Tibial artery (tissue), 4 donors: ENCODE measurements around the gene CDH4.

ENCODE experiments used
- DNase-seq, 2 donors: peaks; one replicate each; pipeline ENCODE4 v3.0.0-alpha.2; 2019
- H3K27ac ChIP-seq, 2 donors: fragments of 200-600 bp; sonication (generic) in 1 of 2; 1 replicate in 1 of 2; 2 replicates in 1 of 2; pipeline ENCODE4 v1.5.1; 2018 to 2019; ENCODE audit warnings: mild to moderate bottlenecking in 1 of 2
- H3K27me3 ChIP-seq, 2 donors: fragments of 200-600 bp; sonication (generic) in 1 of 2; one replicate each; pipeline versions ENCODE4 v1.5.1 to v1.6.0; 2016 to 2019
- H3K36me3 ChIP-seq, 3 donors: fragments of 200-600 bp; sonication (generic) in 2 of 3; one replicate each; pipeline ENCODE4 v1.5.1; 2016 to 2019; ENCODE audit warnings: mild to moderate bottlenecking in 2 of 3
- H3K4me1 ChIP-seq, 4 donors: fragments of 200-600 bp; sonication (generic) in 2 of 4; 1 replicate in 3 of 4; 2 replicates in 1 of 4; pipeline ENCODE4 v1.5.1; 2016 to 2019
- H3K4me3 ChIP-seq, 2 donors: fragments of 200-600 bp; sonication (generic) in 1 of 2; 1 replicate in 1 of 2; 2 replicates in 1 of 2; pipeline ENCODE4 v1.5.1; 2018 to 2019; ENCODE audit warnings: mild to moderate bottlenecking in 2 of 2
- H3K9me3 ChIP-seq, 3 donors: fragments of 200-600 bp; sonication (generic) in 1 of 3; one replicate each; pipeline ENCODE4 v1.5.1; 2016 to 2019
- CTCF ChIP-seq, 2 experiments: fragments of 200-600 bp in 1 of 2; fragments of 450-650 bp in 1 of 2; IDR thresholded peaks; one replicate each; pipeline ENCODE4 v1.5.1; 2017 to 2019; ENCODE audit warnings: antibody characterized with exemption in 2 of 2, mild to moderate bottlenecking in 1 of 2, moderate library complexity in 1 of 2
- intact Hi-C: fragments of 100-400 bp; cut with DNase I; formaldehyde crosslinking; loops from one replicate; pipeline ENCODE4 v1.15.0; 2023; ENCODE audit warnings: low total_unique reads

Gene CDH4

DNA sequence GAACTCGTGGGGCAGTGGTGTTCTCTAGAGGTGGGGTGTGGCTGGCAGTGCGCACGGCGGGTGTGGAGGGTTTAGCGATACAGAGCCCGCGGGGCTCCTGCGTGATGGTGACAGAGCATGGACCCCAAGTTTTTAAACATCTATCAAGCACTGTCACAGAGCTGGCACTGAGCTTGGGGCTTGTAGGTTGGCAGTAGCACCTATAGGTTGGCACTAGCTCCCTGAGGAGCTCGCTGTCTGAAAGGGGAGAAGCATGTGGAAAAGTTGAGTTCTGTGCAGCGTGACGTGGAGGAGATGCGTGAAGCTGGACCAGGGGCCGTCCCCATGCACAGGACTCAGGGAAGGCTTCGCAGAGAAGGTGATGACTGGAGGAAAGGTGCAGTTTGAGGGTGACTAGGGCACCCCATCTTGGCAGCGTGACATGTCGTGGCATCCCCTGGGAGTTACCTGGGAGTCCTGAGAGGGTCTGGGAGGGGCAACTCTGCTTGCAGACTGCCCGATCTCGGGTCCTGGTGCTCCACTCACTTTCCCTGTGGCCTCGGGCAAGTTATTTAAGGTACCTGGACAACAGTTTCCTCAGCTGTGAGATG lies 122.0 kb downstream of the CDH4 start:
- Histone ChIP-seq H3K4me3 (no peak overlapping the region), H3K27me3 (peaks cover 0 to 7% of the 10 kb centered on the region in 2 donors), H3K36me3 (no peaks in the 10 kb centered on the region), H3K27ac (no peak overlapping the region), H3K4me1 (no peaks in the 10 kb centered on the region), H3K9me3 (no peaks in the 10 kb centered on the region)
- TF ChIP-seq CTCF (IDR thresholded peaks at IDR 0.05): no peak
- DNase-seq: no peak
- intact Hi-C loops: no loop called here

- no peak for DNase-seq
- TF ChIP-seq CTCF (IDR thresholded peaks at IDR 0.05): no peak
- H3K27me3 ChIP-seq: no peaks in the 10 kb centered on the region
- no peaks in the 10 kb centered on the region for H3K36me3 ChIP-seq
- no peak overlapping the region for H3K27ac ChIP-seq
- intact Hi-C loops: no loop called here
- H3K4me3 ChIP-seq: no peak overlapping the region
- H3K9me3 ChIP-seq: no peaks in the 10 kb centered on the region
- no peaks in the 10 kb centered on the region for H3K4me1 ChIP-seq
Observed at GRCh38 chr20:61376541-61377240, 124.6 kb downstream of the CDH4 start.

DNA sequence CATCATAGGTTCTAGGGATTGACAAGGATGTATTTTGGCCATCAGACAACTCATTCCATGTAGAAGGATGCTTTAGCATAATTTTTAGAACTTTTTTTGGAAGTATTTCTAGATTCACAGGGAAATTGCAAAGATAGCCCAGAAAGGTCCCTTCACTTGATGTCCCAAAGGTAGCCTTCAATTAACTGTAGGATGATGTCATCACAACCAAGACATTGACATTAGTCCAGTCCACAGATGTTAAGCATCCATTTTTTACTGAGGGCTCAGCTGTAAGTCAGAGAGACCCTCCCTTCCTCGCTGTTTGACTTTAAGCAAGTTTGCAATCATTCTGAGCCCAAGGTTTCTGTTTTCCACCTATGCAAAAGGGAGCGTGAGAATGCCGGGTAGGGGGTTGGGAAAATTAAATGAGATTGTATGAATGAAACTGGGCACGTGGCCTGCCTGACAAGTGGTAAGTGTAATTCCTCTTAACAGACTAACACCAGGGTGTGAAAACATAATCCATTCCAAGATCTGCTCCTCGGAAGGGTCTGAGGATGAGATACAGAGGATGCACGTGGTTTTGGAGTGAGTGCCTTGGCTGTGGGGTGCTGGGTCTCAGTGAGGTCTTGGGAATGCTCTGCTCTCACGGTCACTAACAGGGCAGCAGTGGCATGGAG lies 126.8 kb downstream of the CDH4 start:
- no peak for DNase-seq
- no peak overlapping the region for H3K4me3 ChIP-seq
- no peaks in the 10 kb centered on the region for H3K27me3 ChIP-seq
- no peaks in the 10 kb centered on the region for H3K4me1 ChIP-seq
- H3K36me3 ChIP-seq: no peaks in the 10 kb centered on the region
- no peak overlapping the region for H3K27ac ChIP-seq
- no peak for TF ChIP-seq CTCF (IDR thresholded peaks at IDR 0.05)
- intact Hi-C loops: no loop called here
- peaks cover 0 to 5% (median 0%) of the 10 kb centered on the region in 3 donors for H3K9me3 ChIP-seq

DNA sequence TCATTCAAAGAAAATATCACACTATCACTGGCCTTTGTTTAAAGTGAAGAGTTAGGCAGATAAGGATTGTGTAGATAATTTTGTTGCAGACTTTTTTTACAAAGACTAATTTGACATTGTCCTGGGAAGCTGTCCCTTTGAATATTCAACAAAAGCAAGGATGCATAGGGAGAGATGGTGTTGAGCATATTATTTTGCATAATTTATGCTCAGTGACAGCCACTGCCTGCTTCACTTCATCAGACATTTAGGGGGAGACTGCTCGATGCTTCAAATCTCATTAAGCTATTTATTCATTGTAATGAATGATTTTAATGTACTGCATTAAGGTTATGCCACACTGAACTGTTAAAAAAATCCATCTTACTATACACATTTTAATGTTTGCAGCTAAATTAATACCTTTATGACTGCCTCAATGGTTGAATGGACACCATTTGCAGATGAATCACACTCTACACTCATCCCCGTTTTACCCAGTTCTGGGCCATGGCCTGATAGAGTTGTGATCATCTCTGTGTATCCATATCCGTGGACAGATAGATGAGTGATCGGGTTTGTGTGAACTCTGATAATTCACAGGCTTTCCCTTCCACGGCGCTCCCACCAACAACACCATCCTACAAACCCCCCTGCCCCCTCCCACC lies 128.0 kb downstream of the CDH4 start:
- no peak for DNase-seq
- no peak for TF ChIP-seq CTCF (IDR thresholded peaks at IDR 0.05)
- Histone ChIP-seq H3K36me3 (no peaks in the 10 kb centered on the region), H3K9me3 (peaks cover 0 to 8% (median 0%) of the 10 kb centered on the region in 3 donors), H3K27ac (no peak overlapping the region), H3K4me3 (no peak overlapping the region), H3K4me1 (no peaks in the 10 kb centered on the region), H3K27me3 (no peaks in the 10 kb centered on the region)
- intact Hi-C loops: no loop called here

DNA sequence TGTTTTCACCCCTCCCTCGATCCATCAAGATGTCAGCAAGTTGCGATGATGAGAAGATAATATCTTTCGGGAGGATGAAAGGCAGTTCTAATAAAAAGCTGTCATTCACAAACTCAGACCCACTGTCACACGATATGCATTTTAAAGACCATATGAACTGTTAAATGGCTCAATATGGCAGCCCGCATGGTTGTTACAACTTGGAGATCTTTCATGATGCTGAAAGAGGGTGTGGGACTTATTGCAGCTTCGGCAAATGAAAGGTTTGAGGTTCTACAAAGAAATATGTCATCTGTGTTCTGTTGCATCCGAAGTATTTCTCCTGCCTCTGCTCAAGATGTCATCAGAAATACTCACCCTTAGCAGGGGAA lies 128.5 kb downstream of the CDH4 start:
- peaks cover 0 to 9% (median 0%) of the 10 kb centered on the region in 3 donors for H3K9me3 ChIP-seq
- TF ChIP-seq CTCF (IDR thresholded peaks at IDR 0.05): no peak
- no peaks in the 10 kb centered on the region for H3K4me1 ChIP-seq
- no peak overlapping the region for H3K4me3 ChIP-seq
- intact Hi-C loops: no loop called here
- H3K36me3 ChIP-seq: no peaks in the 10 kb centered on the region
- no peaks in the 10 kb centered on the region for H3K27me3 ChIP-seq
- H3K27ac ChIP-seq: no peak overlapping the region
- no peak for DNase-seq
